ENCODE data around the gene ST7.

Gene ST7

DNA sequence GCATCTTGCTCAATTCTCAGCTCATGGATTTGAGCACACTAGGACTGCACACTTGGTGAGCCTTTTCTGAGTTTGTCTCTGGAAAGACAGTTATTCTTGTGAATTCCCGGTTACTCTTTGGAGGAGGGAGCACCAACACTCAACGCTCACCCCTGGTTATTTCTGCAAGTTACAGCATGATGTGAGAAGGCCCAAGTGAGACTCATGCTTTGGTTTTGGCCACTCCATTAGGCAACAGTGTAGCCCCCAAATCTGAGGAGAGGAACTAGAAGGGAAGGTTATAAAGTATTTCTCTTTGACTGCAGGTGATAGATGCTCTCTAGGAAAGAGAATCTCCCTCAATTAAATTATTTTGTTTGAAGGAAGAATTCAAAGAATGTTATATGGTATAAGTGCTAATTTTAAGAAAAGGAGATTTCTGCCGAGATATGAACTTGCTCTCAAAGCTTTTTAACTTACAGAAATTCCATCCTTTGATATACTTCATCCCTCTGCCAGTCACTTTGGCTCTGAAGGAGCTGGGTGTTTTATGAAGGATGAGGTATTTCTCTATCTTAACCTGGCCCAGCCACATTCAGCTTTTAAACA, 186.2 kb downstream of the ST7 start:
- no peak overlapping the region for H3K27ac ChIP-seq (ENCODE audit: low read length)
- no peaks in the 10 kb centered on the region for H3K4me1 ChIP-seq (ENCODE audit: control insufficient read depth, insufficient read depth, low read length)
- no peaks in the 10 kb centered on the region for H3K27me3 ChIP-seq (ENCODE audit: control insufficient read depth in 1 of 2, insufficient read depth in 2 of 2, low read length in 2 of 2)
- no peak overlapping the region for H3K9ac ChIP-seq (ENCODE audit: low read length in 2 of 2)
- H3K9me3 ChIP-seq (ENCODE audit: control insufficient read depth in 2 of 2, low read length in 2 of 2), result no peaks in the 10 kb centered on the region
- H3K36me3 ChIP-seq (ENCODE audit: control insufficient read depth in 2 of 2, insufficient read depth in 2 of 2, low read length in 2 of 2), result peaks cover 10 to 21% of the 10 kb centered on the region in 2 donors
- H3K4me3 ChIP-seq (ENCODE audit: low read length in 2 of 2), result no peak overlapping the region

DNA sequence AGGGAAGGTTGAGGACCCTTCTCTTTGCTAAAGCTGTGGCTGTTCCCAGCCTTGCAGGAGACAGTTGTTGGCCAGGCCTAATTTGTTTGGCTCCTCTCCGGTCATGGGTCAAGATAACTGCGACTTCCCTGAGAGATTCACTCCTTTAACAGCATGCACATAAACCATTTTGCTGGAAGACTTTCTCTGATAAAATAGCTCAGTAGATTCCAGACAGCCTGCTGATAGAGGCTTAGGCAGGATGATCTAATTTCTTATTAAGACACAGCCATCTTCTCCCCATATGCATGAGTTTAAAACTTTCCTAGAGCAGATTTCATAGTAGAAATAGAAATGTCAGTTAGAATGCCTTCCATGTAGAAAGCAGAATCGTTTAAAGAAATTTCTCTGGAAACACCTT, 187.6 kb downstream of the ST7 start:
- peaks cover 7 to 18% of the 10 kb centered on the region in 2 donors for H3K36me3 ChIP-seq (ENCODE audit: control insufficient read depth in 2 of 2, insufficient read depth in 2 of 2, low read length in 2 of 2)
- H3K9me3 ChIP-seq (ENCODE audit: control insufficient read depth in 2 of 2, low read length in 2 of 2), result no peaks in the 10 kb centered on the region
- H3K9ac ChIP-seq (ENCODE audit: low read length in 2 of 2), result no peak overlapping the region
- no peaks in the 10 kb centered on the region for H3K27me3 ChIP-seq (ENCODE audit: control insufficient read depth in 1 of 2, insufficient read depth in 2 of 2, low read length in 2 of 2)
- H3K4me1 ChIP-seq (ENCODE audit: control insufficient read depth, insufficient read depth, low read length), result no peaks in the 10 kb centered on the region
- no peak overlapping the region for H3K4me3 ChIP-seq (ENCODE audit: low read length in 2 of 2)
- no peak overlapping the region for H3K27ac ChIP-seq (ENCODE audit: low read length)

DNA sequence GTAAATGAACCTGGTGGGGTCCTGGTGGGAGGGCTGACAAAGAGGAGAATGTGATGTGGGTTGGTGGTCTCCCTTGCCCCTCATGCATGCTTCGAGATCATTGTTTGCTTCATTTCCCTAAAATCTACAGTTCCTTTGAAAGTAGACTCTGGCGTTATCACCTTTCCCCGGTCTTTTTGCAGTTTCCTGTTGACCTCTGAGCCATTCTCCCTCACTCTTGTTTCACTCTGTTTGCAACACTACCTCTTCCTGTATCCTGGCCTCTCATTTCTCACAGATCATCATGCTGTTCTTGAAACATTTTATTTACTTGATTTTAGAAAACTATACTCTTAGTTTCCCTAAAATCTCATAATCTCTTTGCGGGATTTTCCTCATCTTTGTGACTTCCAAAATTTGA, 189.8 kb downstream of the ST7 start:
- Histone ChIP-seq H3K27me3 (ENCODE audit: control insufficient read depth in 1 of 2, insufficient read depth in 2 of 2, low read length in 2 of 2) (no peaks in the 10 kb centered on the region), H3K9ac (ENCODE audit: low read length in 2 of 2) (no peak overlapping the region), H3K9me3 (ENCODE audit: control insufficient read depth in 2 of 2, low read length in 2 of 2) (no peaks in the 10 kb centered on the region), H3K27ac (ENCODE audit: low read length) (no peak overlapping the region), H3K4me1 (ENCODE audit: control insufficient read depth, insufficient read depth, low read length) (no peaks in the 10 kb centered on the region), H3K4me3 (ENCODE audit: low read length in 2 of 2) (no peak overlapping the region), H3K36me3 (ENCODE audit: control insufficient read depth in 2 of 2, insufficient read depth in 2 of 2, low read length in 2 of 2) (peaks cover 5 to 18% of the 10 kb centered on the region in 2 donors)

DNA sequence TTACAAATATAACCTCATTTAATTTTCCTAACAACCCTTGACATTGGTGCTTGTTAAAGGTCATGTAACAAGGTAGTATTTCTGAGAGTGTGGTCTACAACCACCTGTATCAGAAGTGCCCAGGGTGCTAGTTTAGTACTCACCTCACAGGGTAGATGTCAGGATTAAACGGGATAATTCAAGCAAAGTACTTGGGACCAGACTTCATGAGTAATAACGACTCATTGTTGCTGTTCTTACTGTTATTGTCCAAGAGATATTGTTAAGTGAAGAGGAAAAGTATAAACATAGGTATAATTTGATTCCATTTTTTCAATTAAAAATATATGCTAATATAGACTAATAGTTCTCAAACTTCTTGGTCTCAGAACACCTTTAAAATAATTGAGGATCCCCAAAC, 190.3 kb downstream of the ST7 start:
- H3K4me3 ChIP-seq (ENCODE audit: low read length in 2 of 2), result no peak overlapping the region
- peaks cover 5 to 15% of the 10 kb centered on the region in 2 donors for H3K36me3 ChIP-seq (ENCODE audit: control insufficient read depth in 2 of 2, insufficient read depth in 2 of 2, low read length in 2 of 2)
- H3K9ac ChIP-seq (ENCODE audit: low read length in 2 of 2), result no peak overlapping the region
- no peaks in the 10 kb centered on the region for H3K27me3 ChIP-seq (ENCODE audit: control insufficient read depth in 1 of 2, insufficient read depth in 2 of 2, low read length in 2 of 2)
- no peak overlapping the region for H3K27ac ChIP-seq (ENCODE audit: low read length)
- no peaks in the 10 kb centered on the region for H3K4me1 ChIP-seq (ENCODE audit: control insufficient read depth, insufficient read depth, low read length)
- H3K9me3 ChIP-seq (ENCODE audit: control insufficient read depth in 2 of 2, low read length in 2 of 2), result no peaks in the 10 kb centered on the region

DNA sequence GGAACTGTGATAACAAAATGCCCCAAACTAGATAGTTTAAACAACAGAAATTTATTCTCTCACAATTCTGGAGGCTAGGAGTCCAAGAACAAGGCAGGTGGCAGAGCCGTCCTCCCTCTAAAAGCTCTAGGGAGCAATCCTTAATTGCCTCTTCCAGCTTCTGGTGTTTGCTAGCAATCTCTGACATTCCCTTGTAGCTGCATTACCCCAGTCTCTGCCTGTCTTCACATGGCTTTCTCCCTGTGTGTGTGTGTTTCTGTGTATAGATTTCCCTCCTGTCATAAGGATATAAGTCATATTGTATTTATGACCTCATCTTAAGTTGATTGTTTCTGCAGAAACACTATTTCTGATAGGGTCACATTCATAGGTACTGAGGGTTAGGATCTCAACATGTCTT, 192.0 kb downstream of the ST7 start:
- Histone ChIP-seq H3K27me3 (ENCODE audit: control insufficient read depth in 1 of 2, insufficient read depth in 2 of 2, low read length in 2 of 2) (no peaks in the 10 kb centered on the region), H3K27ac (ENCODE audit: low read length) (no peak overlapping the region), H3K9me3 (ENCODE audit: control insufficient read depth in 2 of 2, low read length in 2 of 2) (no peaks in the 10 kb centered on the region), H3K36me3 (ENCODE audit: control insufficient read depth in 2 of 2, insufficient read depth in 2 of 2, low read length in 2 of 2) (peaks cover 5% of the 10 kb centered on the region in 2 donors), H3K4me1 (ENCODE audit: control insufficient read depth, insufficient read depth, low read length) (no peaks in the 10 kb centered on the region), H3K4me3 (ENCODE audit: low read length in 2 of 2) (no peak overlapping the region), H3K9ac (ENCODE audit: low read length in 2 of 2) (no peak overlapping the region)

DNA sequence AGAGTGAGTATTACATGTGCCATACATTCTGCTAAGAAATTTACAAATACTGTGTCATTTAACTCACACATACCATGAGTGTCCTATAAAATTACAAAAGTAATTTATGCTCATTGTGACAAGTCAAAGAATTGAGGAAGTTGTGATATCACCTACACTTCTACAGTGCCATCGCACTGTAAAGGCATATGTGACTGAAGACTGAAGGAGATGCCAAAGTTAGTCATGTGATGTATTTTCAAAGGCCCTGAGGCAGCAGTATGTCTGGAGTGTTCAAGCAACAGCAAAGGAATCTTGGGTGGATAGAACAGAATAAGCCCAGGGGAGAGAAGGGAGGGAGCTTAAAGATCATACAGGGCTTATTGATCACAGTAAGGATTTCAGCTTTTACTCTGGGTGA, 192.8 kb downstream of the ST7 start:
- H3K4me3 ChIP-seq (ENCODE audit: low read length in 2 of 2), result no peak overlapping the region
- H3K27me3 ChIP-seq (ENCODE audit: control insufficient read depth in 1 of 2, insufficient read depth in 2 of 2, low read length in 2 of 2), result no peaks in the 10 kb centered on the region
- no peak overlapping the region for H3K9ac ChIP-seq (ENCODE audit: low read length in 2 of 2)
- peaks cover under 1 to 2% of the 10 kb centered on the region in 2 donors for H3K36me3 ChIP-seq (ENCODE audit: control insufficient read depth in 2 of 2, insufficient read depth in 2 of 2, low read length in 2 of 2)
- H3K9me3 ChIP-seq (ENCODE audit: control insufficient read depth in 2 of 2, low read length in 2 of 2), result no peaks in the 10 kb centered on the region
- H3K27ac ChIP-seq (ENCODE audit: low read length), result no peak overlapping the region
- no peaks in the 10 kb centered on the region for H3K4me1 ChIP-seq (ENCODE audit: control insufficient read depth, insufficient read depth, low read length)

DNA sequence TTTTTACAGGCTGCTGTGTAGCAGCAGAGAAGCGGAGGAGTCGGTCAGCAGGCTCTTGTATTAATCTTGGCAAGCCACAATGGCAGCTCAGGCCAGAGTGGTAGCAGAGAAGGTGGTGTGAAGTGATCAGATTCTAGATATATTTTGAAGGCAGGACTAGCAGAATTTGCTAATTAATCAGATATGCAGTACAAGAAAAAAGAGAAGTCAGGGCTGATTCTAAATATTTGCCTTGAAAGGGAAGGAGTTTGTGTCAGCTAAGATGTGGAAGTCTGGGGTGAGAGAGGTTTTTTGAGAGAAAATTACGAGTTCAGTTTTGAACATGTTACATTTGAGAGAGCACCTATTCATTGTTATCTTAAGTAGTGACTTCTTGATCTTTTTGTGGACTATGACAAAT, 193.2 kb downstream of the ST7 start:
- H3K4me3 ChIP-seq (ENCODE audit: low read length in 2 of 2), result no peak overlapping the region

DNA sequence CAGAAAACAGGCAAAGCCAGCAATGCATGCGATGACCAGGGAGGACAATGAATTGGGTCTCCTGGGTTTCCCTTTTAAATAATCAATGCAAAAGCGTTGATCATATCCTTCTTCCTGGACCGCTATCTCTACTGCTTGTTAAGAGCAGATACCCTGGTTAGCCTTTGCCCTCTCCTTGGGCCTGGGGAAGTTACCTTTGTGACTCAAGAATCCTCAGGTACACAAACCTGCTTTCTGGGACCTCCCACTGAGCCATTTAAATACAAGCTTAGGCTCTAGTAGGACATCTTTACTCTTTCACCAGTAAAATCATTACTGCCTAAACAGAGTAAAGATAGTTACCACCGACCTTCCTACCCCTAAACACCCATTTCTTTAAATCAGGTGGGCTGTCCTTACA, 195.7 kb downstream of the ST7 start:
- no peak overlapping the region for H3K9ac ChIP-seq (ENCODE audit: low read length in 2 of 2)
- no peaks in the 10 kb centered on the region for H3K27me3 ChIP-seq (ENCODE audit: control insufficient read depth in 1 of 2, insufficient read depth in 2 of 2, low read length in 2 of 2)
- peaks cover 0 to under 1% of the 10 kb centered on the region in 2 donors for H3K36me3 ChIP-seq (ENCODE audit: control insufficient read depth in 2 of 2, insufficient read depth in 2 of 2, low read length in 2 of 2)
- no peak overlapping the region for H3K27ac ChIP-seq (ENCODE audit: low read length)
- H3K9me3 ChIP-seq (ENCODE audit: control insufficient read depth in 2 of 2, low read length in 2 of 2), result no peaks in the 10 kb centered on the region
- H3K4me1 ChIP-seq (ENCODE audit: control insufficient read depth, insufficient read depth, low read length), result no peaks in the 10 kb centered on the region
- H3K4me3 ChIP-seq (ENCODE audit: low read length in 2 of 2), result no peak overlapping the region

More for the DNA sequence above, 193.2 kb downstream of the ST7 start:
- Histone ChIP-seq H3K27ac (ENCODE audit: low read length) (no peak overlapping the region), H3K27me3 (ENCODE audit: control insufficient read depth in 1 of 2, insufficient read depth in 2 of 2, low read length in 2 of 2) (no peaks in the 10 kb centered on the region), H3K9ac (ENCODE audit: low read length in 2 of 2) (no peak overlapping the region), H3K9me3 (ENCODE audit: control insufficient read depth in 2 of 2, low read length in 2 of 2) (no peaks in the 10 kb centered on the region), H3K36me3 (ENCODE audit: control insufficient read depth in 2 of 2, insufficient read depth in 2 of 2, low read length in 2 of 2) (peaks cover 0 to 2% of the 10 kb centered on the region in 2 donors), H3K4me1 (ENCODE audit: control insufficient read depth, insufficient read depth, low read length) (no peaks in the 10 kb centered on the region)

DNA sequence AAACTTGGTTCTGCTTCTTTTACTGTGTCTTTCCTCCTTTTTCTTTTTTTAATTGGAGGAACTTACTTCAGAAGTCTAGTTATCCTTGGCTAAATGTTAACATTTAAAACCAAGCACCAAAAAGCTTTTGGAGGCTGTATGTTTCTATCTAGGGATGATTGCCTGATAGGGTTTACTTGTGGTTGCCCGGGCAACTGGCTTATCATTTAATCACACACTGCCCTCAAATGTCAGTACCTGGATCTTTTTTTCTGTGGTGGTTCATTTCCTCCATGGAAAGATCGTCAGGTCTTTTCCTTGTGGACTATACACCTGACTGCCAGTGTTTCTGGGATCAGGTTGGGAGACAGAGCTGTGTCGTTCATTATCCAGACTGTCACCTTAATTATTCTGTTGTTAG, 196.4 kb downstream of the ST7 start:
- Histone ChIP-seq H3K27me3 (ENCODE audit: control insufficient read depth in 1 of 2, insufficient read depth in 2 of 2, low read length in 2 of 2) (no peaks in the 10 kb centered on the region), H3K4me1 (ENCODE audit: control insufficient read depth, insufficient read depth, low read length) (no peaks in the 10 kb centered on the region), H3K27ac (ENCODE audit: low read length) (no peak overlapping the region)

DNA sequence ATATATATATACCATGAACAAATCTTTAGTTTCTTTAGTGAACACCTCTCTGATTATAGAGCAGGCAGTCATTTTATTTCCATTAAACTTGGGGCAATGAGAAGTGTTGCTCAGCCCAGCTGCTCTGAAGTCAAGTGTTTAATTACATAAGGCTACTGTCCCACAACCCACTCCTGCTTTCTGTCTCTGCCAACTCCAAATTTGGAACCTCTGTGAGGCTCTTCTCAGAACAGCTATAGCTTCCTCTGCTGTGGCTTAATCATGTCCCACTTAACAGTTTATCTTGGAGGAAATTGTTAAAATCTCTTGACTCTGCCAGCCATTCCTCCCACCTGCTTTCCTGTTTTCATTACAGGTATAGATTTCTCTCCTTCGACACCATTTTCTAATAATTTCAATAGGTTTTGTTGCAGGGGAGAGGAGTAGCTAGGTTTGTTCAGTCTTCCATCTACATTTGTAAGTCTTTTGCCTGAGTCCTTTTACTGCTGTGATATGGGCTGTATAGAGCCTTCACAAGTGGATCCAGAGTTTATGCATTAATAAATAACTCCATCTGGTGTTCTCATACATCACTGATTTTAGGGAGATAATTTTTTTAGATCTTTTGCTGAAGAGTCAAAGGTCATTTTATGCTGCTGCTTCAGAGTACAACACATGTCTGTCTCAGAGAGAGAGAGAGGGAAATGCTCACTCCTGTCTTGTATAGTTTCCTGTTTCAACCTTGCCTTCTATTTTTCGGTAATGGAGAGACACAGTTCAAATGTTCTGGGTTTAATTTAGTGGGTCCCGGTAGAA, 199.1 kb downstream of the ST7 start:
- no peak overlapping the region for H3K27ac ChIP-seq (ENCODE audit: low read length)
- no peaks in the 10 kb centered on the region for H3K9me3 ChIP-seq (ENCODE audit: control insufficient read depth in 2 of 2, low read length in 2 of 2)
- peaks cover 0 to 5% of the 10 kb centered on the region in 2 donors for H3K36me3 ChIP-seq (ENCODE audit: control insufficient read depth in 2 of 2, insufficient read depth in 2 of 2, low read length in 2 of 2)
- no peak overlapping the region for H3K9ac ChIP-seq (ENCODE audit: low read length in 2 of 2)
- H3K27me3 ChIP-seq (ENCODE audit: control insufficient read depth in 1 of 2, insufficient read depth in 2 of 2, low read length in 2 of 2), result no peaks in the 10 kb centered on the region
- no peaks in the 10 kb centered on the region for H3K4me1 ChIP-seq (ENCODE audit: control insufficient read depth, insufficient read depth, low read length)
- no peak overlapping the region for H3K4me3 ChIP-seq (ENCODE audit: low read length in 2 of 2)

More for the DNA sequence above, 196.4 kb downstream of the ST7 start:
- Histone ChIP-seq H3K4me3 (ENCODE audit: low read length in 2 of 2) (no peak overlapping the region), H3K36me3 (ENCODE audit: control insufficient read depth in 2 of 2, insufficient read depth in 2 of 2, low read length in 2 of 2) (peaks cover 0 to 5% of the 10 kb centered on the region in 2 donors), H3K9me3 (ENCODE audit: control insufficient read depth in 2 of 2, low read length in 2 of 2) (no peaks in the 10 kb centered on the region), H3K9ac (ENCODE audit: low read length in 2 of 2) (no peak overlapping the region)

DNA sequence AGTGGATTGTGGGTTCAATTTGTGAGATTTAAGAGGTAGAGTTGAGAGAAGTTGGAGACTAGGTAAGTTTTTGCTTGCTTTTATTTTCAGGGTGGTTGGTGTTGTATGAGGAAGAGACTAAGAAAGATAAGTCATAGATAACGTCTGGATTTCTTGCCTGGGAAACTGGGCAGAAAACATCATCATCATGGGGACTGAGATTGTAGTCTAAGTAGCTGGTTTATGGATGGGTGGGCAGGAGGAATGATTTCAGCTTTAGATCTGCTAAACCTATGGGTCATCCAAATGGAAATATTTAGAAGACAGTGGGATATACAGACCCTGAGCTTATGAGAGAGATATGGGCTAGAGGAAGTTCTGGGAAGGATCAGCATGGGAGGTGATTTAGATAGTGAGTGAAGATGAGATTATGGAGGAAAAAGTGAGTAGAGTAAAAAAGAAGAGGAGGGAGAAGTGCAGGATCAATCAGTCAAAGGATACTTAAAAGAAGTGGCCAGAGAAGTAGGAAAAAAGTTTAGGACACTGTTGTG, 199.8 kb downstream of the ST7 start:
- Histone ChIP-seq H3K27ac (ENCODE audit: low read length) (no peak overlapping the region), H3K4me3 (ENCODE audit: low read length in 2 of 2) (no peak overlapping the region), H3K9ac (ENCODE audit: low read length in 2 of 2) (no peak overlapping the region), H3K36me3 (ENCODE audit: control insufficient read depth in 2 of 2, insufficient read depth in 2 of 2, low read length in 2 of 2) (peaks cover 0 to 5% of the 10 kb centered on the region in 2 donors), H3K9me3 (ENCODE audit: control insufficient read depth in 2 of 2, low read length in 2 of 2) (no peaks in the 10 kb centered on the region), H3K27me3 (ENCODE audit: control insufficient read depth in 1 of 2, insufficient read depth in 2 of 2, low read length in 2 of 2) (no peaks in the 10 kb centered on the region), H3K4me1 (ENCODE audit: control insufficient read depth, insufficient read depth, low read length) (no peaks in the 10 kb centered on the region)

Measured in stomach smooth muscle (tissue), 2 donors.